ENCODE data around the gene CNNM1. TPM values are rescaled to one million over a fixed set of nuclear protein-coding genes. Genes with fewer than 3 reads are reported as not detected.

The CNNM1 gene
- total RNA-seq, 4 donors from 2014 or later, result 0.16 to 0.68 (median 0.20) TPM

DNA sequence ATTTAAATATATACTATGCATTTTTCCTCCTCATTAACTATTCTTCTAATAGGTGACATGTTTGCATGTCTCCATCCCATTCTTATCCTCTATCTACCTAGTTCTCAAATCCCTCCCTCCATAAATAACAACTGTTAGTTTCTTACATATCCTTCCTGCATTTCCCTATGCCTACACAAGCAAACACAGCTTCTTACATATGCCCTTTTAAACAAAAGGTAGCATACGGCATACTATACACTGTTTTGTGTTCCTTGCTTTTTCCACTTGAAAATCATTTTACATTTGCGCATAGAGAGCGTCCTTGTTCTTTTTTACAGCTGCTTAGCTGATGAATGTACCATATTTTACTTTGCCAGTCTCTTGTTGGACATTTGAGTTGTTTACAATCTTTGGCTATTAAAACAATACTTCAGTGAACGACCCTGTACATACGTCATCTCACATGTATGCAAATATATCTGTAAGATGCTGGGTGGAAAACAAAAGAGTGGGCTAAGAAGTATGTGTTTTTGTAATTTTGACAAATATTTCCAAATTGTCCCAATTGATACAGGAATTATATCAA lies 93.5 kb downstream of the CNNM1 start:
- TF ChIP-seq, protein P1, sequence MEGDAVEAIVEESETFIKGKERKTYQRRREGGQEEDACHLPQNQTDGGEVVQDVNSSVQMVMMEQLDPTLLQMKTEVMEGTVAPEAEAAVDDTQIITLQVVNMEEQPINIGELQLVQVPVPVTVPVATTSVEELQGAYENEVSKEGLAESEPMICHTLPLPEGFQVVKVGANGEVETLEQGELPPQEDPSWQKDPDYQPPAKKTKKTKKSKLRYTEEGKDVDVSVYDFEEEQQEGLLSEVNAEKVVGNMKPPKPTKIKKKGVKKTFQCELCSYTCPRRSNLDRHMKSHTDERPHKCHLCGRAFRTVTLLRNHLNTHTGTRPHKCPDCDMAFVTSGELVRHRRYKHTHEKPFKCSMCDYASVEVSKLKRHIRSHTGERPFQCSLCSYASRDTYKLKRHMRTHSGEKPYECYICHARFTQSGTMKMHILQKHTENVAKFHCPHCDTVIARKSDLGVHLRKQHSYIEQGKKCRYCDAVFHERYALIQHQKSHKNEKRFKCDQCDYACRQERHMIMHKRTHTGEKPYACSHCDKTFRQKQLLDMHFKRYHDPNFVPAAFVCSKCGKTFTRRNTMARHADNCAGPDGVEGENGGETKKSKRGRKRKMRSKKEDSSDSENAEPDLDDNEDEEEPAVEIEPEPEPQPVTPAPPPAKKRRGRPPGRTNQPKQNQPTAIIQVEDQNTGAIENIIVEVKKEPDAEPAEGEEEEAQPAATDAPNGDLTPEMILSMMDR (IDR thresholded peaks at IDR 0.05; ENCODE audit: low read depth), result no peak

DNA sequence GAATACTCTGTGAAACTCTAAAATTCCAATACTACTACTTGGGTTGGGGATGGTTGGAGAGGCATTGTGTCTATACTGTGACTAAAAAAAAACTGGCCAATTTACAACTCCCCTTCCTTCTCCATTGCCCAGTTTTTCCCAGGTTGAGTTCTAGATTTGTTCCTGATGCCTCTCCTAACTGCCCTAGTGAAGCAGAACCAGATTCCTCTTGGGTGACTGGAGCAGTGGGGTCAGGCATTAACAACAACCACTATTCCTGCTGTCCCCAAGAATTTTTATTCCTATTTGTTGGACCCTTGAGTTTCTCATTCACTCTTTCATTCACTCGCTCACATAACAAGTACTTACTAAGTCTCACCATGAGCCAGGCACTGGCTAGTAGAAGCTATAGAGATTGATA lies 95.5 kb downstream of the CNNM1 start:
- TF ChIP-seq, protein P1 (IDR thresholded peaks at IDR 0.05; ENCODE audit: low read depth), result no peak

DNA sequence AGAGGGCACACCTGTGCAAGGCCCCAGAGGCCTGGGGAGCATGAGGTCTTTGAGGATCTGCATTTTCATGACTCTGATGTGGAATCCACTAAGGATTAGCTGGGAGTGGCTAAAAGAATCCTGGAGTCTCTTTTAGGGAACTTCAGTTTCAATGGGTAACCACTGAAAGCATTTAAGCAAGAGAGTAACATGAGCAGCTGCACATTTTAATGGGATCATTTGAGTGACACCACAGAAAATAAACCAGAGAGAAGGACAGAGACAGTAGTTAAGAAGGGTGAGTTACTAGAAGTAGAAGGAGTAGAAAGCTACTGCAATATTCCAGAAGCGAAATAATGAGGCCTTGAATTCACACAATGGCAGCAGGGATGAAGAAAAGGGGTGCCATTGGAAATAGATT lies 96.0 kb downstream of the CNNM1 start:
- TF ChIP-seq, protein P1 (IDR thresholded peaks at IDR 0.05; ENCODE audit: low read depth), result no peak

DNA sequence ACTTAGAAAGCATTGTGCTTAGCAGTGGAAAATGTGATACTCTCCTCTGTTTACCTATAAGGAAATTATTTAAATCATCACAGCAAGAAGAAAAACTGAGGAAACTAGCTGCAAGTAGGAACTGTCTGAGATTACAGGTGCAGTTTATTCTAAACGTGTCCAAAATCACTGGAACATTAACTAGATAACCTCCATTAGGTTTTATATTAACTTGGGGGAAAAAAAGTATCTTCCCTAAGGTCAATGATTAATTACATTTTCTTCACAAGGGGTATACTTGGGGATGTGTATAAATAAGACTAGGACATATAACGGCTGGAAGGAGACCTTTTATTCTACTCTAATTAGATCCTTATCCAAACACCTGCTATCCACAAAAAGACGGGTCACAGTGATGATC lies 97.5 kb downstream of the CNNM1 start:
- TF ChIP-seq, protein P1 (IDR thresholded peaks at IDR 0.05; ENCODE audit: low read depth), result no peak

DNA sequence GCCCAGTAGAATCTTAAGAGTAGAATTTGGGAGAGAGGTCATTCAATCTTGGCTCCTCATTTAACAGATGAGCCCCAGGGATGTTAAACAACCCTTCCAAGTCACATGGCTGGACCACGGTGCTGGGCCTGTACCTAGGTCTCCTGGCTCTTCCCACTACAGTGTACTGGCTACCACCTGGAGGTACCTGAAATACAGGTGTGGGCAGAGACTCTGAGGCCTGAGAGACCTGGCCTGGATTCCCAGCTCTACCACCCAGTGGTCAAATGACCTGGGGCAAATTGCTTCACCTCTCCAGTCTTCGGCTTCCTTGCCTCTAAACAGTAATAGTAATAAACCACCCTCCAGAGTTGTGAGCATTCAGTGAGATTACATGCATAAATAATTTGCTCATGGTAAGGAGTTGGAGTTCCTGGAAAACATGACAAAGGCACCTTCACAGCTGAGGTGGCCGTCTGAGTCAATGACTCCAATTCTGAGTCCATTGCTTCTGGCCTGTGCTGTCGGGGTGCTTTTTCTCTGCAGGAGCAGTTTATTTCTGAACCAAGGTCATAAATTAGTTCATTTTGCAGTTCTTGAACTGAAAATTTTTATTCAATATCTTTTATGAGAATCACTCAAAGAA lies 98.5 kb downstream of the CNNM1 start:
- TF ChIP-seq, protein P1 (IDR thresholded peaks at IDR 0.05; ENCODE audit: low read depth), result no peak

DNA sequence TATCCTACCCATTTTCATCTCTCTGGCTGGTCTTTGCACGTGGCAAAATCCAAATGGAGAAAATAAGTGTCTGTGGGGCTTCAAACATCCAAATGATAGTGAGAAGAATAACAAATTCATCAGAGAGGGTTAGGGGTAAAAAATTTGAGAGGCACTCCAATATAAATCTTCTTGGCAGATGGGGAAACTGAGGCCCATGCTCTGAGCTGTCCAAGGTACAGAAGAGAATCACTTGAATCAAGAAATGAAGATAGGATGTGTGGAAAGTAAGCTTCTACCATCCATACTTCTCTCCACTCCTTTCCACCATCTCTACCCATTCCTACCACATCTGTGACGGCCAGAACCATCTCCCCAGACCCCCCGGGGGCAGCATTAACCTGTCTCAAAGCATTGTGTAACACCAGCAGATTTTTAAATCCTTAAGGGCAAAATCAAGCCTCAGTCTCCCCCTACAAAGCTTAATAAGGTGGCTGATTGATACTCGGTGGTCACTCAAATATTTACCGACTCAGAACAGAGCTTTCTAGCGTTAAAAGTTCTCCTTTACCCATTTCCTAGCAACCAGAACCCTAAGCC lies 100.5 kb downstream of the CNNM1 start:
- TF ChIP-seq, protein P1 (IDR thresholded peaks at IDR 0.05; ENCODE audit: low read depth), result no peak

DNA sequence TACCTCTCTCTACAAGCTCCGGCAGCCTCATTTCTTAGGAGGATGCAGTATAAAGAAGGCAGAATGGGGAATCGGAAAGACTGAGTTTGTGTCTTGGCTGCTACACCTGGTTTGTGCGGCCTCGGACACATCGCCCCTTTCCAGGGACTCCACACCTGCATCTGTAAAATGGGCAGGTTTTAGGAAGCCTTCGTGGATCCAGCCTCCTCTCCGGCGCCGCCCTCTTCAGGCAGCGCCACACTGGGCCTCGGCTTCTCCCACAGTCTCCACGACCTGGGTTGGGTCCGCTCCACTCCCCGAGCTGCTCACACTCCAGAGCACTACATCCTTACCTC lies 100.9 kb downstream of the CNNM1 start:
- TF ChIP-seq, protein P1 (IDR thresholded peaks at IDR 0.05; ENCODE audit: low read depth), result no peak
